Activated T-cell treated with anti-CD3 and anti-CD28 coated beads for 1 hour (primary cell): ENCODE results near the gene EPHB2.

Experiments
- DNase-seq: peaks from one replicate; pipeline ENCODE4 v3.0.0-alpha.2; 2020; ENCODE audit warnings: low read depth

Gene EPHB2

GRCh38 chr1:22803833-22804232 is 93.2 kb downstream of the EPHB2 start:
- no peak for DNase-seq

GRCh38 chr1:22804406-22804805 is 93.8 kb downstream of the EPHB2 start:
- DNase-seq = no peak

- no peak for DNase-seq
These were observed 94.5 kb downstream of the EPHB2 start for GRCh38 chr1:22804969-22805671.

GRCh38 chr1:22805672-22806038 is 95.0 kb downstream of the EPHB2 start:
- no peak for DNase-seq

- DNase-seq = no peak
These were observed 95.9 kb downstream of the EPHB2 start for GRCh38 chr1:22806584-22806983.

GRCh38 chr1:22807340-22807739 is 96.7 kb downstream of the EPHB2 start:
- no peak for DNase-seq

- DNase-seq = no peak
These were observed 97.6 kb downstream of the EPHB2 start for GRCh38 chr1:22808186-22808675.

GRCh38 chr1:22808676-22809483 is 98.2 kb downstream of the EPHB2 start:
- no peak for DNase-seq

GRCh38 chr1:22809783-22810182 is 99.1 kb downstream of the EPHB2 start:
- no peak for DNase-seq

GRCh38 chr1:22810378-22810777 is 99.7 kb downstream of the EPHB2 start:
- no peak for DNase-seq

GRCh38 chr1:22812092-22812880 is 101.6 kb downstream of the EPHB2 start:
- no peak for DNase-seq

GRCh38 chr1:22812993-22813790 is 102.6 kb downstream of the EPHB2 start:
- DNase-seq = no peak

- DNase-seq = no peak
These were observed 103.8 kb downstream of the EPHB2 start for GRCh38 chr1:22814176-22815042.

- DNase-seq = no peak
These were observed 104.4 kb downstream of the EPHB2 start for GRCh38 chr1:22815043-22815365.

- DNase-seq = no peak
These were observed 104.9 kb downstream of the EPHB2 start for GRCh38 chr1:22815421-22816066.

GRCh38 chr1:22816067-22816775 is 105.6 kb downstream of the EPHB2 start:
- DNase-seq = no peak

- DNase-seq = no peak
These were observed 106.2 kb downstream of the EPHB2 start for GRCh38 chr1:22816803-22817202.

GRCh38 chr1:22817462-22817861 is 106.8 kb downstream of the EPHB2 start:
- DNase-seq = no peak

GRCh38 chr1:22818061-22818770 is 107.6 kb downstream of the EPHB2 start:
- DNase-seq = no peak
